Renal cortical epithelial cell (primary cell): Measurements from ENCODE around the gene SLC15A3. TPM values are rescaled to one million over a fixed set of nuclear protein-coding genes. Genes with fewer than 3 reads are reported as not detected.

Experiments
- DNase-seq: peaks from one replicate; pipeline ENCODE4 v3.0.0-alpha.2; 2011; ENCODE audit warnings: low read depth
- total RNA-seq: library from RNA; depleted of rRNA; stranded (reverse); fragments of >200 nt; gene quantifications from 2 replicates; pipeline ENCODE4 v1.2.3, GENCODE V29; 2014

Gene SLC15A3
- total RNA-seq, 1 donor from 2014 or later = 0.89 TPM

- DNase-seq = no peak
Measured at GRCh38 chr11:60945295-60945667, 6.7 kb downstream of the SLC15A3 start.

DNA sequence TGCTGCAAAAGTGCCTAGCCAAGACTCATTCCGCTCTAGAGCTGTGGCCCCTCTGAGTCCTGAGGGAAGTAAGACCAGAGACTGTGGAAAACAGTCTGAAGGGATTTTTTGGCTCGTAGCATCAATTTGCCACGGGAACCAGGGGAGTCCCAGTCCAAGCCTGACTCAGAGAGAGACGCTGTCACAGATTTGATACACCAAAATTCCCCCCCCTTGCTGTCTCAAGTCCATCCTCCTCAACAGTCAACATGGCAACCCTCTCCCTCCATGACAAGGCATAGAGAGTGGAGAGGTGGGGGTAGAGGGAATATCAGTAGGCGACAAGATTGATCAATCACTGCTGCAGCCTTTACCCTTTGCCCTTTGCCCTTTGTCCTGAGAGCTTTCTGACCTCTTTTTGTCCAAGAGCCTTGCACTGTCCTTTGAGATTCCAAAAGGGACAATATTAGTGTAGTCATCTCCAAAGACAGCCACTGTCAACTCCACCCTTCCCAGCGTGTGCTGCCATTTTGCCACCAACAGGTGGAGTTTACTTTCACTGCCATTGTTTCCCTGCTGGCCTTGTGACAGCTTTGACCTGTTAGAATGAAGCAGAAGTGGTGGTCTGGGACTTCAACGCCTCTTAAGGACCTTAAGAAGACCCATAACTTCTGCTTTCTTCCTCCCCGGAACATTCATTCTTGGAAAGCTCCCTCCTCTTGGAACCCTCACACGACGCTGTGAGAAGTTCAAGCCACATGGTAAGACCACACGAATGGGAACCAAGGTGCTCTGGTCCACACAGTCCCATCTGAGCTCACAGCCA lies 7.3 kb downstream of the SLC15A3 start:
- DNase-seq = no peak

DNA sequence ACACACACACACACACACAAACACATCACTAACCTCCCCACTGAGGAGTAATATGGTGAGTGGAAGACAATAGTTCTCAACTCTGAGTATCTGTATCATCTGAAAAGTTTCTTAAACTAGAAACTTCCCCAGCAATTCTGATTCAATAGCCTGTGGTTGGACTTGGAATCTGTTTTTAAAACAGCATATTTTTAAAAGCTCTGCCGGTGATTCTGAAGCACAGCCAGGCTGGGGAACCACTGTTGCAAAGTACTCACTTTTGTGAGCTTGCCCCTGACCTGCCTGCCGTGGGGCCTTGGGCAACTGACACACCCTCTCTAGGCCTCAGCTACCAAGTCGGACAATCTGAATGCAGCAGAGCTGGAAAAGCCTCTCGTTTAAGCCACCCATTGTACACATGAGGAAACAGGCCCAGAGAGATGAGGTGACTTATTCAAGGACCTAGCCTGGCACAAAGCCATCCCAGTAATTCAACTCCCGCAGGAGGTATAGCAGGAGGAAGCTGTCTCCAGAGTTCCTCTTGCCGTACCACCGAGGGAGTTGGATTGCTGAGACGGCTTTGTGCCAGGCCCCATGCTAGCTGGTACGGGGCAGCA lies 8.9 kb downstream of the SLC15A3 start:
- DNase-seq = peak; percentile 49

DNA sequence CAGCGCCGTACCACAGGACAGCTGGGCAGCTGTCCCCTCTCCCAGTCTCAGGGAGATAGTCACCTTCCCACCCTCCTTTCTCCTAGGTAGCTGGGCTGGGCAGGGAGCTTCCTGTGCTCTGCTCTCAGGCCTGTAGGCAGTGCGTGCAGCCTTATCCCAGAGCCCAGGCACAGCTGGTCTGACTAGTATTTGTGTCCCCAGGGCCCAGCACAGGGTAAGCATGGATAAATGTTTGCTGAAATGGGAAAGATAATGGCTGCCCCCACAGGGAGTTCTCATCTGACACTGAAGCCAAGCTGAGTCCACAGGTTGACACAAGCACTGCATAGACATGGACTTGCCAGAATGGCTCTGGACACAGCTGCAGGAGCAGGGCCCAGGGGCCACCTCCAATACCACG lies 9.8 kb downstream of the SLC15A3 start:
- DNase-seq = no peak

GRCh38 chr11:60941371-60942119 lies 10.4 kb downstream of the SLC15A3 start:
- no peak for DNase-seq

DNA sequence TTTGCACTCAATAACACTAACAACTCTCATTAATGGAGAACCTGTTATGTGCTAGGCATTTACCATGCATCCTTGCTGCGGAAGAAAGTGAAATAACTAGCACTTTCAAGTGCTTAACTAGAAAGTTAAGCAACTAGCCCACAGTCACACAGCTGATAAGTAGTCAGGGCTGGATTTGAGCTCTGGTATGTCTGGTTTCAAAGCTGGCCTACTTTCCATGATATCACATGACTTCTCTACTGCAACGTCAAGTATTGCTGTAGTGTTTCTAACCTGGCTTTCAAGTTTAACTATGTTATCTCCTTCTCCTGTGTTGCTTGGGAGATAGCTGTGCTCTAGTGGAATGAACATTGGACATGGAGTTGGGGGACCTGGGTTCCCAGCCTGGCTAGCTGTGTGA lies 12.1 kb downstream of the SLC15A3 start:
- DNase-seq = no peak

DNA sequence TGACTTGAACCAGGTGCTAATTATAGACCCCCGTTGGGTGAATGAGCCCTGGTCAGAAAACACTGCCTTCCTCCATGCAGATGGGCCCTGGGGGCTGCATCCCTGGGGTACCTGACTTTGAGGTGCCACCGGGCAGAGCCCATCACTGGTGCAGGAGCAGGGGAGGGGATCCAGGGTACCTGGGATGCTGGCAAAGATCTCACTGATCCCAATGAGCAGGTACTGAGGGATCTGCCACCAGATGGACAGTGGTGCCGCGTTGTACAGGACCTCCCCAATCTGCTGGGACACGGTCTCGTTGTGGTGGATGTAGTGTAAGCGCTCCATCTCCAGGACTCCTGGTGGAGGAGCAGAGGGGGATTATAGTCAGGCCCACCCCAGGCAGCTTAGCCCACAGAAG lies 12.7 kb downstream of the SLC15A3 start:
- DNase-seq = no peak

DNA sequence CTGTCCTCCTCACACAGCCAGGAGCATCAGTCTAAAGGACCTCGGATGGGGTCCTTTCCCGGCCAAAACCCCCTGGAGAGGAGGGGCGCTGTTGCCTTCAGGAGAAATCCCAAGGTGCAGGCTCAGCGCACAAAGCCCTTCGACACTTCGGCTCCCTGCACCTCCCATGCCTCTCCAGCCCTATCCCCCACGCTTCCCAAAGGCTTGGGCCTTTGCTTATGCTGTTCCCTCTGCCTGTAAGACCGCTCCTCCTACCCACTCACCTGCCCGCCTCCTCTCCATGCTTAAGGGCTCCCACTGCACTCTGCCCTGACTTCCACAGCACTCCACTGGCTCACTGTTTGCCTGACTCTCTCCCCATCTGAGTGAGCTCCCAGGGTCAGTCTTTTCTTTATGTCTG lies 13.5 kb downstream of the SLC15A3 start:
- no peak for DNase-seq

- DNase-seq = no peak
Measured at GRCh38 chr11:60937811-60938210, 14.2 kb downstream of the SLC15A3 start.

GRCh38 chr11:60937144-60937527 lies 14.8 kb downstream of the SLC15A3 start:
- DNase-seq = no peak

GRCh38 chr11:60936467-60937143 lies 15.4 kb downstream of the SLC15A3 start:
- DNase-seq = no peak

DNA sequence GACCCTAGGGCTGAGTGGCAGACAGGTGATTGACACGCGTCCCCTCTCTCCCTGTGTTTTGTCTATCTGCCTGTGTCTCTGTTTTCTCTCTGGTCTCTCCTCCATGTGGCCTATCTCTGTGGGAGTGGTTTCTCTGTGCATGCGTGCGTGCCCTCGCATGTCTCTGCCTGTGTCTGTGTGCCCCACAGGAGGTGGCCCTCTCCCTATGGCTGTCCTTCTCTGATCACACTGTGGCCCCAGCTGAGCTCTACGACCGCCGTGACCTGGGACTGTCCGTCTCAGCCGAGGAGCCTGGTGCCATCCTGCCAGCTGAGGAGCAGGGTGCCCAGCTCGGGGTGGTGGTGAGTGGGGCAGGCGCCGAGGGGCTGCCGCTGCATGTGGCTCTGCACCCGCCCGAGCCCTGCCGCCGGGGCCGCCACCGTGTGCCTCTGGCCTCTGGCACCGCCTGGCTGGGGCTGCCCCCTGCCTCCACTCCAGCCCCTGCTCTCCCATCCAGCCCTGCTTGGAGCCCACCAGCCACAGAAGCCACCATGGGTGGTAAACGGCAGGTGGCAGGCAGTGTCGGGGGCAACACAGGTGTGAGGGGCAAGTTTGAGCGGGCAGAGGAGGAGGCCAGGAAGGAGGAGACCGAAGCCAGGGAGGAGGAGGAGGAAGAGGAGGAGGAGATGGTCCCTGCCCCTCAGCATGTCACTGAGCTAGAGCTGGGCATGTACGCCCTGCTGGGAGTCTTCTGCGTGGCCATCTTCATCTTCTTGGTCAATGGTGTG lies 16.1 kb downstream of the SLC15A3 start:
- no peak for DNase-seq

GRCh38 chr11:60934790-60935605 lies 17.0 kb downstream of the SLC15A3 start:
- DNase-seq = no peak

DNA sequence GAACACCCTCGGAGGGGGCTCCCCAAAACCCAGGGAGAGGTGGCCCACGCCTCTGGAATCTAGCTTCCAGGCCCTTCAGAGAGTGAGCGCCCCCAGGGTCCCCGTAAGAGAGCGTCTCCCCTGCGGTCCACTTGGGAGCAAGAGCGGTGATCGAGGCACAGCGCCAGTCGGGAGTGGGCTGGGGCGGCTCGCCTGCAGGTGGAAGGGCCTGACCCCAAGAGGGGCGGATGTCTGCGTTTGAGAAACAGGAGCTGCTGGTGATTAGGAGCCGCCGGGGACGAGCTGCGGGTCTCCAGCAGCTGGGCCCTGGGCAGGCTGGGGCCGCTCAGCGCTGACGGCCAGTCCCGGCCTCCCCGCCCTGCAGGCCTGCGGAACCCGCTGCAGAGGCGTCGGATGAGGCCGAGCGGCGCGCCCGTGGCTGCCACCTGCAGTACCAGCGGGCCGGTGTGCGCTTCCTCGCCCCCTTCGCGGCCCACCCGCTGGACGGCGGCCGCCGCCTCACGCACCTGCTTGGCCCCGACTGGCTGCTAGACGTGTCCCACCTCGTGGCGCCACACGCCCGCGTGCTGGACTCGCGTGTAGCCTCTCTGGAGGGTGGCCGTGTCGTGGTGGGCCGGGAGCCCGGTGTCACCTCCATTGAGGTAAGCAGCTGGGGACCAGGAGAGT lies 17.7 kb downstream of the SLC15A3 start:
- no peak for DNase-seq

GRCh38 chr11:60933416-60934123 lies 18.4 kb downstream of the SLC15A3 start:
- no peak for DNase-seq

DNA sequence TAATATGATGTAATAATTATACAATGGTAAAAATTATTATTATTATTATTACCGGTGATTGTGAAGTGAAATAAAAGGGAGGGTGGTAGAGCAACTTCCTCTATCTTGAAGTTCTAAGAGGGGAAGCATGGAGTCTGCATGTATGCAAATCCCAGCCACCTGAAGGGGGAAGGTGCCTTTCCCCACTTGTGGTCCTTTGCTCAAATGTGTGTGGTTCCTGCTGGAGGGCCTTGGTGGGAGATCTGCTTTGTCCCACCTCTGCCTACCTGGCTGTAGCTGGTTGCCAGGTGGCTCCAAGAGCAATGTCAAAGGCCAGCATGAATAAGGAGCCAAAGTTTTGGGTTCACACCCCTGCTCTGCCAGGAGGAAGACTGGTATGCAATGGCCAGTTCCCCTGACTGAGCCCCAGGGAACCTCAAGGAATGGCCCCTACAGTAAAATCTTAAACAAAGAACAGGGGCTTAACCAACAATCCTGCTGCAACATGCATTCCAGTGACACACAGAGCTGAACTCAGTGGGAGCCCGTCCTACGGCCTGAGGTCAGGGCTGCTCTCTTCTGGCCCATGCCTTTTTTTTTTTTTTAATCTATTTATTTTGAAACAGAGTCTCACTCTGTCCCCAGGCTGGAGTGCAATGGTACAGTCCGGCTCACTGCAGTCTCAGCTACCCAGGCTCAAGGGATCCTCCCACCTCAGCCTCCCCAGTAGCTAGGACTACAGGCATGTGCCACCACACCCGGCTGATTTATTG lies 19.2 kb downstream of the SLC15A3 start:
- DNase-seq = no peak

- no peak for DNase-seq
Measured at GRCh38 chr11:60931917-60932316, 20.1 kb downstream of the SLC15A3 start.

DNA sequence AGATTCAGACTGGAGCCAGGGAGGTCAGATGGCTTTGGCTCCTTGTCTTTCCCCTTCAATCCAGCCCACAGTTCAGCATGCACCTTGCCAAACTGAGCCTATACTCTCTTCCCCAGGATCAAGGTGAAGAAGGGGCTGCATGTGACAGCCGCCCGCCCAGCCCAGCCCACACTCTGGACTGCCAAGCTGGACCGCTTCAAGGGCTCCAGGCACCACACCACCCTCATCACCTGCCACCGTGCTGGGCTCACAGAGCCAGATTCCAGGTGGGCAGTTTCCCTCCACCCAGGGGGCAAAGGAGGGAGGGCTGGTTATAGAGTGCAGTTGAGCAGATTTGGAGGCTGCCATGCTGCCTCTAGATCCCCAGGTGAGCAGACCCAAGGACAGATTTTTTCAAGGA lies 21.6 kb downstream of the SLC15A3 start:
- no peak for DNase-seq

DNA sequence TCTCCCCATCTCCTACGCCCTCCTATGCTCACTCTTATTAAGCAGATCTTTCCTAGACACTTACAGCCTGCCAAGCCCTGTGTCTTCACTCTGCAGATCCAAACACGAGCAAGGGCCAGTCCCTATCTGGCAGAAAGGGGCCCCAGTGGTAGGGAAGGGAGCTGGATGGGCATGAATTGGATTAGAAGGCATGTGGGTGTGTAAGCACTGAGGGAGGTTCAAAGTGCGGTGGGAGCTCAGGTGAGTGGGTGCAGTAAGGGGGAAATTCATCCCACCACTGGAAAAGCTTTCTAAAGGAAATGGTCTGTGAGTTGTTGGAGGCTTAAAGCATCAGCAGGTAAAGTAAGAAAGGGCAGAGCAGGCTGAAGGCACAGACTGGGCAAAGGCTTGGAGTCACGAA lies 22.2 kb downstream of the SLC15A3 start:
- no peak for DNase-seq
